ENCODE measurements around the gene DCP1B.

DCP1B gene

DNA sequence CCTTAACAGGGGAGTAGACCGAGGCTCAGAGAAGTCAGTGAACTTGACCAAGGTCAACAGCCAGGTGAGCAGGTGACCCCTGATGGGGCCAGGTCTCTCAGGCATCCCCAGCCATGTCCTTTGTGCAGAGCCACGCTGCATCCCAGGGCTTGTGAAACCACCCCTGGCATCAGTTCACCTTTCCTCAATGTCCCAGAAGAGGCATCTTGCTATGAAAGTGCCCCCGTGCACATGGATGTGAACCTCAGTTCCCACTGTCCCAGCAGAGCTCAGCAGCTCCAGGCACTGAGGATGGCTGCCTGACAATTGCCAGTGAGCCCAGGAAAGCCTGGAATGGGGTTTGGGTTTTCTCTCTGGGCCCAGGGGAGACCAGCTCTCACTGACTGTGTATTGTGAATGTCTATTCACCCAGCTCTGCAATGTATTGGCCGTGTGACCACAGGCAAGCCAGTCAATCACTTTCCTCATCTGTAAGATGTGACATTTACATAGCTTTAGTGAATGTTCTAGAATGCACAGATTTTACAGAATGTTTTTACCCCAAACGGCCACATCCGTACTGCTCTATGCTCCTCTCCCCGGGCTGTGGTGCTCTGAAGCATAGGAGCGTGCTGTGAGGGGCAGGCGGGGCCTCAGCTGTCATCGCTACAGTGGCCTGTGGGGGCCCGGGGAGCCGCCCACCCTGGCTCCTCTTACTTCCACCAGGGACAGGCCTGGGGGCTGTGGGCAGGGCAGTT, 90.7 kb downstream of the DCP1B start:
- DNase-seq: no peak
- in situ Hi-C loops (cut with MboI; ENCODE audit: low pct_unique_long_range_greater_than_20kb, low sequenced_read_pairs): no loop called here

DNA sequence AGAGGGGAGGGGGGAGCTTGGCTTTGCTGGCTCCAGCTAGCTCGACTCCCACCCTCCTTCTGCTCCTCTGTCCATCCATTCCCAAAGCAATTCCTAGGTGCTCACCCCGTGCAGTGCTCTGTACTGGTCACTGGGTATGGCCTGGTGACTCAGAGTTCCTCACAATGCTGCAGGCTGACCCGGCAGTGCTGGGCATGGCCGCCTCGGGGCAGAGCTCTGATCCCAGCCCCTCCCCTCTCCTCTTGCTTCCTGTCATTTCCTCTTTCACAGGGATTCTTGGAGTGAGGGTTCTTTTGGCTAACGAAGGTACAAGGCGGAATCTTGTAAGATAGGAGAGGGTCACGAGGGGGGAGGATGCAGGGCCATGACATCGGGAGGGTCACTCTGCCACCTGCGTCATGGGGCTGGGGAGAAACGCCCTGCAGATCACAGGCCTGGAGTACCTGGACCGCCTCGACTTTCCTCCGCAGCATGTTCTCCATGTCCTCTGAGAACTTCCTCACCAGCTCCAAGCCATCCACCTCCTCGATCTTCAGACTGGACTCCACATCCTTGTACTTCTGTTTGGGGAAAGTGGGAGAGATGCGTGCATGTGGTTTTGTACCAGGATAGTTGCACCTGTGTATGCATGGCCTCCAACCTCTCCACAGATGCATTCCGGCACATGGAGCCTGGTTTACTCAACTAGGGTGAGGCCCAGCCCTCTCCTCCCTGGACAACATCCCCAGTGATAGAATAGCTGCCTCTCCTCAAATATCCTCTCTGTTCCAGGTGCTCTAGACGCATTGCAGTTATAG, 91.5 kb downstream of the DCP1B start:
- in situ Hi-C loops (cut with MboI; ENCODE audit: low pct_unique_long_range_greater_than_20kb, low sequenced_read_pairs): no loop called here
- no peak for DNase-seq

DNA sequence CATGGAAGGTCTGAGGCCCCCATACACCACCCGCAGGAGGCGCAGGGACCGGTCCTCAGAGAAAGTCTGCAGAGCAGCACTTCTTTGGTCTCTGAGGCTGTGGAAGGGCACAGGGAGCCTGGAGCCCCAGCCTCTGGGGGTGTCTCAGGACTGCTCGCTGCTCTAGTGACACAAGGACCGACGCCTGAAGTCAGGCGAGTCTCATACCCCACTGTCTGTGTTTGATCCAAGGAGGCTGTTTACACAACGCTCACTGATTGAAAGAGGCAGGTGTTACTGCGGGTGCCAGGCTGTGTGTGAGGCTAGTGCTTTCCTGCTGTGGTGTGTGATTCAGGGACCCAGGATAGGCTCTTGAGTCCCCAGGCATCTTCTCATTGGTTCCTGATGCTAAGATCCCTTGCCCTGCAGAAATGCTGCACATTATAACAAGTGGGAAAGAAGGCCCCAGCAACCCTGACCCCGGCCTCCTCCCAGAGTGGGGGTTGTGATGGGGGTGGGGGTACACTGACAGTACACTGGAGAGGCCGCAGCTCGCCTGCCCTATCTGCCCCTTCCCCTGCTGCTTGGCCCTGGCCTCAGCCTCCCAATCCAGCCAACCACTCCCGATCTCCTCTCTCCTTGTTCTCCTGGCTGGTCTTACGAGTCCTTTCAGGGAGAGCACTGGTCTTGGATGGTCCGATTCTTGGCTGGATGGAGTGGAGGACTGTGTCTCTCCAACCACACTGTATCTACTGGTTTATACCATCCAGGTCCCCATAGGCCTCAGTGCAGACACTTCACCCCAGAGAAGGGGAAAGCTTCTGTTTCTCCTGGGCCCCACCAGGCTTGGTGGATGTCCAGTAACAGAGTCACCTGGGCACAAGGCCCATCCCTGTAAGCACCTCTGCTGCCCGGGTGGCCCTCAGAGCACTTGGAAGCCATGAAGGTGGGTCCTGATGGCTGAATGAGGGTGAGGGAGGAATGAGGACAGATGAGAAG, 92.4 kb downstream of the DCP1B start:
- DNase-seq: no peak
- in situ Hi-C loops (cut with MboI; ENCODE audit: low pct_unique_long_range_greater_than_20kb, low sequenced_read_pairs): no loop called here

DNA sequence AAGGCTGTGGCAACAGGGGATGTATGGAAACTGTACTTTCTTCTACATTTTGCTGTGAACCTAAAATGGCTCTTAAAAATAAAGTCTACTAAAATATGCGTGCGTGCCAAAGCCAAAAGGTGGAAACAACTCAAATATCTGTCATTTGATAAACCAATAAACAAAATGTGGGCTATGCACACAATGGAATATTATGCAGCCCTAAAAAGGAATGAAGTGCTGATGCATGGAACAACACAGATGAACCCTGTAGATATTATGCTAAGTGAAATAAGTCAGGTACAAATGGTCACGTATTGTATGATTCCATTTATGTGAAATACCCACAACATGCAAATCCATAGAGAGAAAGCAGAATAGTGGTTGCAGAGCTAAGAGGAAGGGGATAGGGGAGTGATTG, 93.8 kb downstream of the DCP1B start:
- in situ Hi-C loops (cut with MboI; ENCODE audit: low pct_unique_long_range_greater_than_20kb, low sequenced_read_pairs): no loop called here
- no peak for DNase-seq

DNA sequence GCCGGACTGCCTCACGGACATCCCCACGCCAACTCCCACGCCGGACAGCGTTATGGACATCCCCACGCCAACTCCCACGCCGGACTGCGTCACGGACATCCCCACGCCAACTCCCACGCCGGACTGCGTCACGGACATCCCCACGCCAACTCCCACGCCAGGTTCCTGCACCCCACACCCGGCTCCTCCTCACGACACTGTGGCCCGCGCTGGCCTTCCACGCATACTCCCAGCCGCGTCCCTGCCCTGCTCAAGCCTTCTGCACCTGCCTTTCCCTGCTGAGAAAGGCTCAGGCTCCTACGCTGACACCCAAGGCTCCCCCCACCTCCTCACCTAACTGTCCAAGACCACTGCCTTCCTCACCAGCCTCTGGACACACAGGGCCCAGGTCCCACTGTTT, 95.5 kb downstream of the DCP1B start:
- no peak for DNase-seq
- in situ Hi-C loops (cut with MboI; ENCODE audit: low pct_unique_long_range_greater_than_20kb, low sequenced_read_pairs): no loop called here

DNA sequence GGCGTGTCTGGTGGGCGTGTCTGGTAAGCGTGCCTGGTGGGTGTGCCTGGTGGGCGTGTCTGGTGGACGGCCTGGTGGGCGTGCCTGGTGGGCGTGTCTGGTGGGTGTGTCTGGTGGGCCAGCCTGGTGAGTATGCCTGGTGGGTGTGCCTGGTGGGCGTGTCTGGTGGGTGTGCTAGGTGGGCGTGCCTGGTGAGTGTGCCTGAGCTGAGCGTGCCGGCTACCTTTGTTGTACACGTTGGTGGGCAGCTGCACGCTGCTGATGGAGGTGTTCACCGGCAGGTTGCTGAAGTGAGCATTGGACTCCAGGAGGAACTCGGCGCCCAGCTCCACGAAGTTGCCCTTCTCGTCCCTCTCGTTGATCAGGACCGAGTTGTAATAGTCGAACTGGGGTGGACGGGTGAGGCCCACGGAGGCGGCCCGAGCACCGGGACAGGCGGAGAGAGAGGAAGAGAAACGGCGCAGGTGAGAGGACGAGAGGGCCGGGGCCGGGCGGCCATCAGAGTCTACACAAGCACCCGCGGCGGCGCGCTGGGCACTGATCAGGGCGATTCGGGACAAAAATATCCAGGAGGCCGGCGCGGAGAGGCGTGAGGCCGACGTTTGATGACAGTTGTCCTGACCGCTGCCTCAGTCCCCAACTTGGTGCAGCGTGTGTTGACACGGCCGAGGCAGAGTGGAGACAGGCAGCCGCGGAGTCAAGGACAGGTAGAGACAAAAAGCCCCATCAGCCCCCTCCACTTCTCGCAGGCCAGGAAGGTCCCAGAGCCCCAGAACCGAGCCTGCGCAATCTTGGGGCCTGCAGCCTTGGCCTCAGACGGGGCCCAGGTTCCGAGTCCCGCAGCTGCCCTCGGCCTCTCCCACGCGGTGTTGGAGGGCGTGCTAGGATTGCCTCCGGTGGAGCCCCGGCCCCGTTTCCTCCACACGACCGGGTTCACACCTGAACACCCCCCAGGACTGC, 96.3 kb downstream of the DCP1B start:
- in situ Hi-C loops (cut with MboI; ENCODE audit: low pct_unique_long_range_greater_than_20kb, low sequenced_read_pairs): no loop called here
- DNase-seq: no peak

DNA sequence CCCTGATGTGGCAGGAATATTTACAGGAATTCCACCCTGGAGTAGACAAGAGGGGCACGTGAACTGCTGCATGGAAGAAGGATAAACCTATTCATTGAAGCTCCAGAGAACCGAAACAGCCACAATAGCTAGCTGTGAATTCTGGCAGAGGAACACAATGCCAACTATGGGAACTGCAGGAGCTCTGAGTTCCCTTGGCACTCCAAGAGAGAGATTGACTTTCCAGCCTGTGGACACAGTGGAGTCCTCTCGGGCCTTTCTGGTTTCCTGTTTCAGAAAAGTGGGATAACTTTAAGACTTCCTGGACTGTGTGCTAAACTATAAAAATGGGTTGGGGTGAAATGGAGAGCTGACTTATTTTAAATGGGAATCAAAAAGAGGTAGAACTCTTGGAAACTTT, 97.7 kb downstream of the DCP1B start:
- no peak for DNase-seq
- in situ Hi-C loops (cut with MboI; ENCODE audit: low pct_unique_long_range_greater_than_20kb, low sequenced_read_pairs): no loop called here

DNA sequence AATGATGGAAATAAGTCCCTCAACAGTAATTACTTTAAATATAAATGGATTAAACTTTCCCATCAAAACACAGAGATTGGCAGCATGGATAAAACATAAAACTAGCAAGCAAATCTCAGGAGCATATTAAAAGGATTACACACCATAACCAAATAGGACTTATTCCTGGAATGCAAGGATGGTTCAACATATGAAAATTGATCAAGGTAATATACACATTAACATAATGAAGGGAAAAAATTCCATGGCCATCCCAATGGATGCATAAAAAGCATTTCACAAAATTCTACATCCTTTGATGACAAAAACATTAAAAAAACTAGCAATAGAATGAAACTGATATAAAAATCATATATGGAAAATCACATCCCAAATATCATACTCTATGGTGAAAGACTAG, 99.4 kb downstream of the DCP1B start:
- in situ Hi-C loops (cut with MboI; ENCODE audit: low pct_unique_long_range_greater_than_20kb, low sequenced_read_pairs): no loop called here
- DNase-seq: no peak

DNA sequence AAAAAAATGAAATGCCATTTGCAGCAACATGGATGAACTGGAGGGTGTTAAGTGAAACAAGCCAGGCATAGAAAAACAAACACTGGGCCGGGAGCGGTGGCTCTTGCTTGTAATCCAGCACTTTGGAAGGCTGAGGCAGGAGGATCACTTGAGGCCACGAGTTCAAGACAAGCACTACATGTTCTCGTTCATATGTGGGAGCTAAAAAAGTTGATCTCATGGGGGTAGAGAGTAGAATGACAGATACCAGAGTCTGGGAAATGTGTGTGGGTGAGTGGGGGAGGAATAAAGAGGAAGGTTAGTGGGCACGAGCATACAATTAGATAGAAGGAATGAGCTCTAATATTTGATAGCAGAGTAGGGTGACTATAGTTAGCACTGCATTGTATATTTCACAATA, 107.3 kb downstream of the DCP1B start:
- DNase-seq: no peak
- in situ Hi-C loops (cut with MboI; ENCODE audit: low pct_unique_long_range_greater_than_20kb, low sequenced_read_pairs): no loop called here

Measured in KBM-7 (cell line).